IPS-15b (cell line): ENCODE data around the gene TLK2.

Experiments used
- H3K27me3 ChIP-seq: one replicate; pipeline ENCODE4 v1.6.1; 2013; ENCODE audit warnings: low read length; ENCODE audit not compliant: control insufficient read depth, insufficient read depth
- H3K36me3 ChIP-seq: one replicate; pipeline ENCODE4 v1.6.1; 2013; ENCODE audit warnings: low read length; ENCODE audit not compliant: control insufficient read depth, insufficient read depth
- H3K4me1 ChIP-seq: one replicate; pipeline ENCODE4 v1.6.1; 2013; ENCODE audit warnings: mild to moderate bottlenecking, low read length; ENCODE audit not compliant: control insufficient read depth, insufficient read depth
- H3K4me3 ChIP-seq: one replicate; pipeline ENCODE4 v1.5.1; 2013; ENCODE audit warnings: low read depth, low read length
- H3K9ac ChIP-seq: one replicate; pipeline ENCODE4 v1.6.1; 2013; ENCODE audit warnings: low read depth, mild to moderate bottlenecking, low read length
- H3K9me3 ChIP-seq: one replicate; pipeline ENCODE4 v1.6.1; 2013; ENCODE audit warnings: mild to moderate bottlenecking, low read length; ENCODE audit not compliant: control insufficient read depth, insufficient read depth

Gene TLK2

GRCh38 chr17:62657145-62657665 is 178.6 kb downstream of the TLK2 start:
- Histone ChIP-seq H3K36me3 (no peaks in the 10 kb centered on the region), H3K9ac (no peak overlapping the region)

GRCh38 chr17:62657690-62658089 is 179.1 kb downstream of the TLK2 start:
- H3K4me3 ChIP-seq, result no peak overlapping the region
- H3K9me3 ChIP-seq, result no peaks in the 10 kb centered on the region
- H3K36me3 ChIP-seq, result no peaks in the 10 kb centered on the region
- H3K9ac ChIP-seq, result no peak overlapping the region
- H3K27me3 ChIP-seq, result no peaks in the 10 kb centered on the region
- H3K4me1 ChIP-seq, result peaks cover 7% of the 10 kb centered on the region

More at GRCh38 chr17:62657145-62657665, 178.6 kb downstream of the TLK2 start:
- H3K4me1 ChIP-seq, result peaks cover 7% of the 10 kb centered on the region
- no peak overlapping the region for H3K4me3 ChIP-seq
- H3K27me3 ChIP-seq, result no peaks in the 10 kb centered on the region
- H3K9me3 ChIP-seq, result no peaks in the 10 kb centered on the region

GRCh38 chr17:62658136-62658920 is 179.7 kb downstream of the TLK2 start:
- H3K36me3 ChIP-seq, result no peaks in the 10 kb centered on the region
- no peak overlapping the region for H3K4me3 ChIP-seq
- H3K9me3 ChIP-seq, result no peaks in the 10 kb centered on the region
- H3K9ac ChIP-seq, result no peak overlapping the region
- H3K4me1 ChIP-seq, result peaks cover 6% of the 10 kb centered on the region
- no peaks in the 10 kb centered on the region for H3K27me3 ChIP-seq

- H3K9ac ChIP-seq, result no peak overlapping the region
- no peaks in the 10 kb centered on the region for H3K4me1 ChIP-seq
- H3K36me3 ChIP-seq, result peaks cover 5% of the 10 kb centered on the region
- H3K4me3 ChIP-seq, result no peak overlapping the region
- H3K9me3 ChIP-seq, result no peaks in the 10 kb centered on the region
- H3K27me3 ChIP-seq, result no peaks in the 10 kb centered on the region
These were observed 182.0 kb downstream of the TLK2 start for GRCh38 chr17:62660629-62661118.

GRCh38 chr17:62661337-62661736 is 182.7 kb downstream of the TLK2 start:
- no peak overlapping the region for H3K9ac ChIP-seq
- H3K4me1 ChIP-seq, result no peaks in the 10 kb centered on the region
- no peaks in the 10 kb centered on the region for H3K9me3 ChIP-seq
- H3K4me3 ChIP-seq, result no peak overlapping the region
- H3K27me3 ChIP-seq, result no peaks in the 10 kb centered on the region
- H3K36me3 ChIP-seq, result peaks cover 5% of the 10 kb centered on the region

GRCh38 chr17:62662855-62663254 is 184.2 kb downstream of the TLK2 start:
- Histone ChIP-seq H3K9me3 (no peaks in the 10 kb centered on the region), H3K36me3 (peaks cover 5% of the 10 kb centered on the region), H3K4me3 (no peak overlapping the region), H3K4me1 (no peaks in the 10 kb centered on the region), H3K27me3 (no peaks in the 10 kb centered on the region), H3K9ac (no peak overlapping the region)
